ENCODE measurements around the gene ERLIN1.

Gene ERLIN1

GRCh38 chr10:100133801-100134200 lies 52.0 kb downstream of the ERLIN1 start:
- Histone ChIP-seq H3K4me3 (ENCODE audit: severe bottlenecking) (no peak overlapping the region), H3K9me3 (ENCODE audit: severe bottlenecking) (no peaks in the 10 kb centered on the region), H3K27ac (ENCODE audit: poor library complexity, severe bottlenecking) (no peak overlapping the region), H3K4me1 (ENCODE audit: insufficient read depth, poor library complexity, severe bottlenecking) (no peaks in the 10 kb centered on the region), H3K27me3 (ENCODE audit: insufficient read depth, poor library complexity, severe bottlenecking) (no peaks in the 10 kb centered on the region), H3K36me3 (ENCODE audit: low read depth) (no peaks in the 10 kb centered on the region)
- no peak for ATAC-seq (ENCODE audit: low read depth)
- no peak for DNase-seq (ENCODE audit: low spot score)
- TF ChIP-seq CTCF (IDR thresholded peaks at IDR 0.05; ENCODE audit: poor library complexity, severe bottlenecking): no peak

GRCh38 chr10:100132427-100132826 lies 53.4 kb downstream of the ERLIN1 start:
- Histone ChIP-seq H3K27ac (ENCODE audit: poor library complexity, severe bottlenecking) (no peak overlapping the region), H3K4me1 (ENCODE audit: insufficient read depth, poor library complexity, severe bottlenecking) (no peaks in the 10 kb centered on the region), H3K4me3 (ENCODE audit: severe bottlenecking) (no peak overlapping the region), H3K9me3 (ENCODE audit: severe bottlenecking) (no peaks in the 10 kb centered on the region), H3K36me3 (ENCODE audit: low read depth) (no peaks in the 10 kb centered on the region), H3K27me3 (ENCODE audit: insufficient read depth, poor library complexity, severe bottlenecking) (no peaks in the 10 kb centered on the region)
- TF ChIP-seq CTCF (IDR thresholded peaks at IDR 0.05; ENCODE audit: poor library complexity, severe bottlenecking): no peak
- ATAC-seq (ENCODE audit: low read depth): no peak
- DNase-seq (ENCODE audit: low spot score): no peak

GRCh38 chr10:100131571-100131970 lies 54.3 kb downstream of the ERLIN1 start:
- no peaks in the 10 kb centered on the region for H3K9me3 ChIP-seq (ENCODE audit: severe bottlenecking)
- DNase-seq (ENCODE audit: low spot score) (no peak), ATAC-seq (ENCODE audit: low read depth) (no peak)
- TF ChIP-seq CTCF (IDR thresholded peaks at IDR 0.05; ENCODE audit: poor library complexity, severe bottlenecking): no peak
- H3K27ac ChIP-seq (ENCODE audit: poor library complexity, severe bottlenecking): no peak overlapping the region
- no peaks in the 10 kb centered on the region for H3K27me3 ChIP-seq (ENCODE audit: insufficient read depth, poor library complexity, severe bottlenecking)
- no peaks in the 10 kb centered on the region for H3K36me3 ChIP-seq (ENCODE audit: low read depth)
- no peak overlapping the region for H3K4me3 ChIP-seq (ENCODE audit: severe bottlenecking)
- no peaks in the 10 kb centered on the region for H3K4me1 ChIP-seq (ENCODE audit: insufficient read depth, poor library complexity, severe bottlenecking)

GRCh38 chr10:100130831-100131230 lies 55.0 kb downstream of the ERLIN1 start:
- no peaks in the 10 kb centered on the region for H3K9me3 ChIP-seq (ENCODE audit: severe bottlenecking)
- H3K27ac ChIP-seq (ENCODE audit: poor library complexity, severe bottlenecking): no peak overlapping the region
- no peaks in the 10 kb centered on the region for H3K36me3 ChIP-seq (ENCODE audit: low read depth)
- no peak for TF ChIP-seq CTCF (IDR thresholded peaks at IDR 0.05; ENCODE audit: poor library complexity, severe bottlenecking)
- H3K27me3 ChIP-seq (ENCODE audit: insufficient read depth, poor library complexity, severe bottlenecking): no peaks in the 10 kb centered on the region
- no peak overlapping the region for H3K4me3 ChIP-seq (ENCODE audit: severe bottlenecking)
- no peak for ATAC-seq (ENCODE audit: low read depth)
- no peaks in the 10 kb centered on the region for H3K4me1 ChIP-seq (ENCODE audit: insufficient read depth, poor library complexity, severe bottlenecking)
- DNase-seq (ENCODE audit: low spot score): no peak

GRCh38 chr10:100129424-100129823 lies 56.4 kb downstream of the ERLIN1 start:
- H3K9me3 ChIP-seq (ENCODE audit: severe bottlenecking): no peaks in the 10 kb centered on the region
- DNase-seq (ENCODE audit: low spot score): no peak
- H3K27ac ChIP-seq (ENCODE audit: poor library complexity, severe bottlenecking): no peak overlapping the region
- no peak; the same call in 2 of the 3 replicates for ATAC-seq (ENCODE audit: low read depth)
- no peak for TF ChIP-seq CTCF (IDR thresholded peaks at IDR 0.05; ENCODE audit: poor library complexity, severe bottlenecking)
- H3K4me3 ChIP-seq (ENCODE audit: severe bottlenecking): no peak overlapping the region
- no peaks in the 10 kb centered on the region for H3K27me3 ChIP-seq (ENCODE audit: insufficient read depth, poor library complexity, severe bottlenecking)
- no peaks in the 10 kb centered on the region for H3K36me3 ChIP-seq (ENCODE audit: low read depth)
- no peaks in the 10 kb centered on the region for H3K4me1 ChIP-seq (ENCODE audit: insufficient read depth, poor library complexity, severe bottlenecking)

Data from RWPE2 (cell line).